CD4-positive, alpha-beta T cell (primary cell): ENCODE results near the gene ZYG11B. TPM values are rescaled to one million over a fixed set of nuclear protein-coding genes. Genes with fewer than 3 reads are reported as not detected.

Source experiments
- ATAC-seq: fragments of 200-7000 bp; cut with Tn5 transposase; one replicate; pipeline ENCODE4 v1.10.0; 2022; ENCODE audit warnings: mild to moderate bottlenecking; ENCODE audit not compliant: poor library complexity
- CTCF ChIA-PET: fragments of 350-600 bp; sonication (Branson Sonifier 250); formaldehyde crosslinking; loops from one replicate; lab custom pipeline; 2021; ENCODE audit warnings: antibody characterized with exemption, inconsistent platforms; lab: Charles Lee
- POLR2A ChIA-PET: fragments of 350-600 bp; sonication (Branson Sonifier 250); formaldehyde crosslinking; loops from one replicate; lab custom pipeline; 2021; ENCODE audit warnings: antibody characterized with exemption, inconsistent platforms; lab: Charles Lee
- DNase-seq, 14 experiments: peaks; one replicate each; pipeline ENCODE4 v3.0.0-alpha.2; 2013 to 2020; ENCODE audit warnings: mixed read lengths in 2 of 14
- H3K27ac ChIP-seq, 2 donors: one replicate each; pipeline versions ENCODE4 v1.5.1 to v1.7.0; 2013; ENCODE audit warnings: low read length in 2 of 2, low read depth in 1 of 2, mild to moderate bottlenecking in 1 of 2
- H3K27me3 ChIP-seq, 2 experiments: 1 replicate in 1 of 2; 2 replicates in 1 of 2; pipeline versions ENCODE4 v1.6.1 to v1.7.0; 2013; ENCODE audit warnings: low read length in 2 of 2, control low read depth in 1 of 2, mild to moderate bottlenecking in 1 of 2, moderate library complexity in 1 of 2; ENCODE audit not compliant: insufficient read depth in 2 of 2, control insufficient read depth in 1 of 2
- H3K36me3 ChIP-seq: one replicate; pipeline ENCODE4 v1.6.1; 2013; ENCODE audit warnings: low read length, control low read depth; ENCODE audit not compliant: insufficient read depth
- H3K4me1 ChIP-seq: one replicate; pipeline ENCODE4 v1.6.1; 2013; ENCODE audit warnings: low read length, control low read depth; ENCODE audit not compliant: insufficient read depth
- H3K4me3 ChIP-seq: one replicate; pipeline ENCODE4 v1.5.1; 2013; ENCODE audit warnings: mild to moderate bottlenecking, low read length, moderate library complexity
- H3K9me3 ChIP-seq, 2 experiments: 1 replicate in 1 of 2; 2 replicates in 1 of 2; pipeline versions ENCODE4 v1.6.1 to v1.7.0; 2013; ENCODE audit warnings: low read length in 2 of 2, mild to moderate bottlenecking in 2 of 2, control low read depth in 1 of 2, moderate library complexity in 1 of 2; ENCODE audit not compliant: control insufficient read depth in 1 of 2, insufficient read depth in 1 of 2
- H3K27ac Mint-ChIP-seq: one replicate; pipeline ENCODE4 v1.8.0; 2020; ENCODE audit warnings: mixed read lengths
- H3K27me3 Mint-ChIP-seq: one replicate; pipeline ENCODE4 v1.8.0; 2021; ENCODE audit warnings: mixed read lengths
- H3K36me3 Mint-ChIP-seq: one replicate; pipeline ENCODE4 v1.8.0; 2021; ENCODE audit warnings: low read depth, mixed read lengths
- H3K4me1 Mint-ChIP-seq: one replicate; pipeline ENCODE4 v1.8.0; 2021; ENCODE audit warnings: low read depth, mixed read lengths
- H3K4me3 Mint-ChIP-seq: one replicate; pipeline ENCODE4 v1.8.0; 2020; ENCODE audit warnings: mild to moderate bottlenecking, mixed read lengths
- H3K9me3 Mint-ChIP-seq: one replicate; pipeline ENCODE4 v1.8.0; 2020; ENCODE audit warnings: mixed read lengths
- intact Hi-C, 2 experiments: fragments of 100-400 bp; cut with DNase I in 1 of 2; cut with micrococcal nuclease in 1 of 2; formaldehyde crosslinking; loops; one replicate each; pipeline versions ENCODE4 v1.15.1 to v1.9.0; 2023 to 2025; cut with DNase I, micrococcal nuclease
- total RNA-seq, 174 experiments: library from RNA in 2 of 174; stranded (reverse) in 2 of 174; gene quantifications; one replicate each; pipeline ENCODE4 v1.2.3 and lab custom pipeline; 2021 to 2026
- TF ChIP-seq, protein P1 (sequence below): fragments of 200-600 bp; IDR thresholded peaks from one replicate; pipeline ENCODE4 v1.8.0; 2022; ENCODE audit warnings: antibody characterized with exemption, mild to moderate bottlenecking

ZYG11B gene
- total RNA-seq, 2 experiments from 2014 or later, result 14.1 to 16.1 TPM

DNA sequence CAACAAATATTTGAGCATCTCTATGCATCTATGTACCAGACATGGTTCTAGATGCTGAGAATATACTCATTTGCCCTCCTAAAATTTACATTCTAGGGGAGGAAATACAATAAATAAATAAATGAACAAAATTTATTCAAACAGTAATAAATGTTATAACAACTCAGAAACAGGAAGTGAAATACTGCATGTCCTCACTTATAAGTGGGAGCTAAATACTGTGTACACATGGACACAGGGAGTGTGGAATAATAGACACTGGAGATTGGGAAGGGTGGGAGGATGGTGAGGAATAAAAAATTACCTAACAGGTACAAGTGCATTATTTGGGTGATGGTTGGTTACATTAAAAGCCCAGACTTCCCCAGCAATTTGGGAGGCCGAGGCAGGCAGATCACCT lies 32.4 kb upstream of the ZYG11B start:
- intact Hi-C loops, result no loop called here
- Mint-ChIP-seq H3K4me1 (peaks cover 12% of the 10 kb centered on the region), H3K4me3 (no peak overlapping the region), H3K27me3 (no peaks in the 10 kb centered on the region), H3K36me3 (peaks cover 19% of the 10 kb centered on the region), H3K9me3 (no peaks in the 10 kb centered on the region), H3K27ac (no peak overlapping the region)
- H3K27me3 ChIP-seq, result no peaks in the 10 kb centered on the region
- TF ChIP-seq, protein P1, sequence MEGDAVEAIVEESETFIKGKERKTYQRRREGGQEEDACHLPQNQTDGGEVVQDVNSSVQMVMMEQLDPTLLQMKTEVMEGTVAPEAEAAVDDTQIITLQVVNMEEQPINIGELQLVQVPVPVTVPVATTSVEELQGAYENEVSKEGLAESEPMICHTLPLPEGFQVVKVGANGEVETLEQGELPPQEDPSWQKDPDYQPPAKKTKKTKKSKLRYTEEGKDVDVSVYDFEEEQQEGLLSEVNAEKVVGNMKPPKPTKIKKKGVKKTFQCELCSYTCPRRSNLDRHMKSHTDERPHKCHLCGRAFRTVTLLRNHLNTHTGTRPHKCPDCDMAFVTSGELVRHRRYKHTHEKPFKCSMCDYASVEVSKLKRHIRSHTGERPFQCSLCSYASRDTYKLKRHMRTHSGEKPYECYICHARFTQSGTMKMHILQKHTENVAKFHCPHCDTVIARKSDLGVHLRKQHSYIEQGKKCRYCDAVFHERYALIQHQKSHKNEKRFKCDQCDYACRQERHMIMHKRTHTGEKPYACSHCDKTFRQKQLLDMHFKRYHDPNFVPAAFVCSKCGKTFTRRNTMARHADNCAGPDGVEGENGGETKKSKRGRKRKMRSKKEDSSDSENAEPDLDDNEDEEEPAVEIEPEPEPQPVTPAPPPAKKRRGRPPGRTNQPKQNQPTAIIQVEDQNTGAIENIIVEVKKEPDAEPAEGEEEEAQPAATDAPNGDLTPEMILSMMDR, result no peak
- H3K36me3 ChIP-seq, result peaks cover 17% of the 10 kb centered on the region
- H3K4me1 ChIP-seq, result peaks cover 17% of the 10 kb centered on the region
- ATAC-seq, result no peak
- CTCF ChIA-PET, result interaction anchor here (0.7 kb wide), 1 partner anchor 808 kb away, joined by 3 read pairs; no protein-coding TSS in a partner anchor
- H3K9me3 ChIP-seq, result no peaks in the 10 kb centered on the region
- DNase-seq, result no peak
- no peak overlapping the region for H3K4me3 ChIP-seq
- H3K27ac ChIP-seq, result no peak overlapping the region
- POLR2A ChIA-PET, result interaction anchor here (1.0 kb wide), 1 partner anchor 9 kb away, joined by 3 read pairs; no protein-coding TSS in a partner anchor

DNA sequence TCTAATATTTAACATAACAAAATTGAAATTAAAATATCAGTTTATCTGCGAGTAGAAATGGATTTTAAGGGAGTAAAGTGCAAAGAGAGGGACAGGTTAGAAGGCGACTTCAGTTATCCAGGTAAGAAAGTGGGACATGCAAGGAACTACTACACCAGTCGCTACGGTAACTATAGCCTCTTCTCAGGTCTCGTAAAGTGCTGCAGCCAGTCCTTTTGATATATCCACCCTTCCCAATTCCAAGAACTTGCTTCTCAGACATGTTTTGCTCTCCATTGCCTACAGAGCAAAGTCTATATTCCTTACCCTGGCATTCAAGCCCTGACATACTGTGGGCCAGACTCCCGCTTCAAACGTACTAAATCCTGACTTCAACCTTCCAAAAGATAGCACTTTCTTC lies 30.6 kb upstream of the ZYG11B start:
- Mint-ChIP-seq H3K27me3 (no peaks in the 10 kb centered on the region), H3K4me3 (peak overlapping the region; percentile 50), H3K36me3 (peaks cover 19% of the 10 kb centered on the region), H3K4me1 (peaks cover 13% of the 10 kb centered on the region), H3K27ac (no peak overlapping the region), H3K9me3 (no peaks in the 10 kb centered on the region)
- POLR2A ChIA-PET, result no interaction called here
- Histone ChIP-seq H3K36me3 (peaks cover 15% of the 10 kb centered on the region), H3K4me3 (no peak overlapping the region), H3K9me3 (no peaks in the 10 kb centered on the region), H3K27ac (no peak overlapping the region), H3K27me3 (no peaks in the 10 kb centered on the region), H3K4me1 (peaks cover 17% of the 10 kb centered on the region)
- CTCF ChIA-PET, result interaction anchor here (0.6 kb wide), 1 partner anchor 45 kb away, joined by 3 read pairs; no protein-coding TSS in a partner anchor
- TF ChIP-seq, protein P1, result no peak
- no peak for ATAC-seq
- no peak for DNase-seq
- intact Hi-C loops, result no loop called here

DNA sequence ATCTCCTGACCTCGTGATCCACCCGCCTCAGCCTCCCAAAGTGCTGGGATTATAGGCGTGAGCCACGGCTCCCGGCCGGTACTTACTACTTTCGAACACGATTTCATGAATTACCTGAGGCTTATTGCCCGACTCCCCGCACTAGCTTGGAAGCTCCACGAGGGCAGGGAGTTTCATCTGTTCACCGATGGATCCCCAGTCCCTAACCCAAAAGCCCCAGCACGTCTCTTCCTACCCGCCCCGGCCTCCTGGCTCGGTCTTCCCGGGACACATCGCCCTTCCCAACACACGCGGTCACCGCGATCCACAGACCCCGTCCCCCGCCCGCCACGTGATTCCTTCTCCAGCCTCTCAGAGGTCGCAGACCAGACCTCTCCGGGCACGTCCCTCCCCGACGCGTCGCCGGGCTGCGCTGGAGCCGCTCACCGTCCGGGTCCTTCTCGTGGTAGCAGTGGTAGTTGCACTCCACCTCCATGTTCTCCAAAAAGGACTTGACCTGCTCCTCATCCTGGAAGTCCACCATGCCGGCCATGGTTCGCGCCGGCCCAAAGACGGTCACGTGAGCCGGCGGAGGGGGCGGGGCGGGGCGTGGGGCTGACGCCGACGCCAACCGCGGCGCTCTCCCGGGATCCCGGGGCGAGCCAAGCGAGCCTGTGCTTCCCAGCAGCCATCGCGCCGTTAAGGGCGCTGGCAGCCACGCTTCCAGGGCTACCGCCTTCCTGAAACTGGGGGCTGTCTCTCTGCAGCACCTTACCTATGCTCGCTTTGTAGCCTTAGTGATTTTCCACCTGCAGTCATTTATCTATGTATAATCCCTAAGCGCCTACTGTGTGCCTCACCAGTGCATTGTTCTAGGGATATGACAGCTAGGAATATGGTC lies 28.2 kb upstream of the ZYG11B start, which contains the start of gene COA7:
Gene COA7, minus strand, starts transcription at position 553 of the 880 bp plus-strand sequence. Its CDS starts 21 bp downstream, at position 532.
- Histone ChIP-seq H3K4me3 (peak within 1 kb of the TSS; percentile 98), H3K36me3 (no peaks in the 10 kb centered on the region), H3K27me3 (no peaks in the 10 kb centered on the region), H3K4me1 (peaks cover 22% of the 10 kb centered on the region), H3K27ac (peak within 1 kb of the TSS; percentile 21 to 50), H3K9me3 (no peaks in the 10 kb centered on the region)
- ATAC-seq (peak; percentile 36), DNase-seq (peak; percentile 20 to 79 (median 47))
- Mint-ChIP-seq H3K4me1 (peaks cover 19% of the 10 kb centered on the region), H3K9me3 (no peaks in the 10 kb centered on the region), H3K36me3 (peaks cover 5% of the 10 kb centered on the region), H3K27me3 (no peaks in the 10 kb centered on the region), H3K27ac (peak within 1 kb of the TSS; percentile 68), H3K4me3 (peak within 1 kb of the TSS; percentile 90)
- TF ChIP-seq, protein P1, result no peak
- intact Hi-C loops, result loop anchor here in 1 of 2 experiments (2.0 kb wide), 1 partner anchor 27 kb away; no protein-coding TSS in a partner anchor
- POLR2A ChIA-PET, result interaction anchor here (0.6 to 1.5 kb wide), 5 partner anchors 19 to 145 kb away, joined by 3 to 4 read pairs (median 3); partner anchors contain the start of genes SHISAL2A, TUT4 and ZYG11B
- CTCF ChIA-PET, result interaction anchor here (1.5 kb wide), 1 partner anchor 11 kb away, joined by 6 read pairs; no protein-coding TSS in a partner anchor
